GM21825 (cell line): Measurements from ENCODE around the gene SMARCAL1.

Experiments
- ATAC-seq: cut with Tn5 transposase; IDR thresholded peaks from one replicate; pipeline ENCODE4 v1.9.1; 2021; ENCODE audit warnings: mild to moderate bottlenecking, moderate library complexity; ENCODE audit not compliant: unreplicated experiment

Gene SMARCAL1

GRCh38 chr2:216426166-216426777 lies 14.0 kb downstream of the SMARCAL1 start:
- ATAC-seq = no peak

- no peak for ATAC-seq
Observed at GRCh38 chr2:216426938-216427337, 14.7 kb downstream of the SMARCAL1 start.

DNA sequence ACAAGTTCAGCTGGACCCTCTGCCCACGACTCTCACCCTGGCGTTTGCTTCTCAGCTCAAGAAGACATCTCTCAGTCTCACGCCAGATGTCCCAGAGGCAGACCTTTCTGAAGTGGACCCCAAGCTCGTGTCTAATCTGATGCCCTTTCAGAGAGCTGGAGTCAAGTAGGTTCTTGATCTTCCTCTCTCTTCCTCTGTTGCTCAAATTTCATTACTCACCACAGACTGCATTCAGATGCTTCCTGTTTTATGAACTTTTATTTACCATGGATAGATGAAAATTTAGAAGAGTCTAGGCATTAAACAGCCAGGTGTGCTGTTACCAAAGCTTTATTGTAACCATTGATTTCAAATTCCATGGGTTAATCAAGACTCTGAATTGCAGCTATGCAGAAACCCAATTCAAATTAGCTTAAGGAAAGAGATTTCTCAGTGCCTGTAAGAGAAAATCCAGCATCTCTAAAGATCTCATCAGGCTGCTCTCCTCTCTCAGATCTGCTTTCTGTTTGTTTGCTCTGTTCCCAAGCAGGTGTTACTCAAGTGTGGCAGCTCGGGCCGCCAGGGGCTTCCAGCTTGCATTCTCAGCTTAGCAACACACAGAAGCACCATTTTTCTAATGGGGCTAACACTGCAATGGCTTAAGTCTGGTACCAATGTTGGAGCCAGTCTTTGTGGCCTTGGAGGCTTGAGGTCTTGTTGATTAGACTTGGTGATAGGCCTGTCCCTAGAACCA lies 16.5 kb downstream of the SMARCAL1 start:
- no peak for ATAC-seq

DNA sequence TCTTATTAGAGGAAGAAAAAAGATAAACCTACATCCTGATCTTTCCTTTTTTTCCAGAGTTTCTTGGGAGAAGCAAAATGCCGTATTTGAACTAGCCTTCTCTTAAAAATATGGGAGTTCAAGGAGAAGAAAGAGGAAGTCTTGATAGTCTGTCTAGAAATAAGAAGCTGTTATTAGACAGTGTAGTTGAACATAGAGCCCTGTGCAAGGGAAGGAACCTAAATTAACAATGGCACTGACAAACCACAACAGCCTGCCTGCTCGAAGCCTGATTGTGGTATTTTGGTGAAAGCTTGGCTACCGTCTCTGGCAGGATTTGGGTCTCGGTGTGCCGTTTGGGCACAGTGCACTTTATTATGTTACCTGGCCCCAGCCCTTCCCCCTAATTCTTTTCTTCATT lies 17.1 kb downstream of the SMARCAL1 start:
- no peak for ATAC-seq

DNA sequence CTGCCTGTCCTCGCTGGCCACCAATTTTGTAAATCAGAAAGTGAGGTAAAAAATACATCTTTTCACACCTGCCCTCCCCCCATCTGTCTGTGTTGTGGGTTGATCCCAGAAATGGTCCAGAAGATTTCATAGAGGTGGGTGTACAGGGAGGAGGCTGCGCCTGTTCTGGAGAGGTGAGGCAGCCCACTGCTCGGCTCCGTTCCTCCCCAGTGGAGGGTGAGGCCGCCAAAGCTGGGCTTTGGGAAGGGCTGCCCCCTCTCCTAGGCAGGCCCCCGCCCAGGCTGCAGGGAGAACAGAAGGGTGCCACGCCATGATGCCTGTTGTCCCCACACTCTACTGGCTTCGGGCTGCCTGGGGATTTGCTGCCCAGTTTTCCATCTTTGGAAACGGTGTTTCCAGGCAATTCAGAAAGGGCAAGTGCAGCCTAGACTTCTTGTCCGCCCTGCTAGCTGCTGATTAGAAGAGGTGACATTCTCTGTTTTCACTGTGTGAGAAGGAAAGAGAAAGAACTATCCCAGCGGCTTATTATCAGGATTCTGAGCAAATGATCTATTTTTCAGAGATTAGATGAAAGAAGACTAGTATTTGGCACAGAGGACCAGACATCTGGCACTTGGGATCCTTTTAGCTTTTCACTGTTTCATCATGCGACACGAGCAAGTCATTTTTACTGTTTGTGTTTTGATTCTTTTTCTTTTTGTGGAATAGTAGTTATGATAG lies 18.7 kb downstream of the SMARCAL1 start:
- ATAC-seq = no peak

DNA sequence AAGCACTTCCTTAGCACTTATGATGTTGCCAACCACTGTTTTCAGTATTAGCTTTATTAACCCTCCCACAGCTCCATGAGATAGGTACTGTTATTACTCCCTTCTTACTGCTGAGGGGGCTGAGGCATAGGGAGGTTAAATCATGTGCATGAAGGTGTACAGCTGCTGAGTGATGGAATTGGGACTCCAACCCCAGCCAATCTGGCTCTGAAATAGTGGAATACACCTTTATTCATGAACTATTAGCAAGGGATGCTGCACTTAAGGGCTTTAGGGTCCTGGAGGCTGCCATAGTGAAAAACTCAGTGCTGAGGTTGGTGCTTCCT lies 19.2 kb downstream of the SMARCAL1 start:
- no peak for ATAC-seq

- ATAC-seq = no peak
Observed at GRCh38 chr2:216436383-216436782, 24.1 kb downstream of the SMARCAL1 start.

GRCh38 chr2:216441308-216442010 lies 29.2 kb downstream of the SMARCAL1 start:
- ATAC-seq = no peak

DNA sequence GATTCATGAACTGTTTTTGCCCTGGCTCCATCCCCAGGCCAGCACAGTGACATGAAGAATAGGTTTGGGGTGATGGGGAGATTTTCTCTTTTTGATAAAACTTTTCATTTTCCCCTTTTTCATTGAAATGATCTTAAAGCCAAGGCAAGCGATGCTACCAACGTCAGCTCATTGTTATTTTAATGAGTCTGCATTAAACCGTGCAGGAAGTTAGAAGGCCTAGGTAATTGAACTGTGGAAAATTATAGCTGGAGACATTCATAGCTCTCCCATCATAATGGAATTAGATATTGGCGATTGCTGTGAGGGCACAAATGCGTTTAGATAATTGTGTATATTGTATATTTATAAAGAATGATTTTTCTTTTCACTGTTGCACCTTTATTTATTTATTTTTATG lies 33.2 kb downstream of the SMARCAL1 start:
- no peak for ATAC-seq

DNA sequence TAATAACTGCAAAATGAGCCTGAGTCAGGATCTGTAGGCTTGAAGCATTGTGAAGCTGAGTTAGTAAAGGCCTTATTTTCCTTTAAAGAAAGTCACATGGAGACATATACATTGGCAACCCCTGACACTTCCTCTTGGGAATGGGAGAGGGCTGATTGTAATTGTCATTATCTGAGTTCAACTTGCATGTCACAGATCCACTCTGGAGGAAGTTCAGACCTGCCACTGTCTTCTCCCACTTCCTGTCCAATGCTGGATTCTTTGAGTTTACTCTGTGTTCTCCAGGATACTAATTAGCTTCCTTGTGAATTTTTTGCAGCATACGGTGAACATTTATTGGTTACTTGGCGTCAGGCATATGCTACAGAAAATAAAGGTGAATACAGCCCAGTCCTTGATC lies 34.1 kb downstream of the SMARCAL1 start:
- no peak for ATAC-seq

DNA sequence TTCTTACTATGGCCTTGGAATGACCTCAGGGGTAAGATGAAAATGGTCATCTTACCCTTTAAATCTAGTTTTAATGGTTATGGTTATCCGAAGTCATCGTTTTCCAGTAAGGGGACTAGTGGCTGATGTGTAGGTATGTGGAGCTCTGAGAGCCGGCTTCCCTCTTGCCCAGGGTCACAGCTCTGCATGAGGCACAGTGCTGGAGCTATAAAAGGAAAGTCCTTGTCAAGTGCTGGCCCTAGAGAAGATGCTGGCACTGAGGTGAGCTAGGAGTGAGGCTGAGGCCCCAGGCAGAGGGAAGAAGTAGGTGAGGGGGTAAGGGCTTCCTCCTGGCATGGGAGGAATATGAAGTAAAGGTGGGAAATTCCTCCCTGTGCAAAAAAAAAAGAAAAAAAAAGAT lies 35.0 kb downstream of the SMARCAL1 start:
- ATAC-seq = no peak

GRCh38 chr2:216448829-216449228 lies 36.5 kb downstream of the SMARCAL1 start:
- no peak for ATAC-seq

- ATAC-seq = no peak
Observed at GRCh38 chr2:216450346-216450745, 38.1 kb downstream of the SMARCAL1 start.

GRCh38 chr2:216450784-216451183 lies 38.5 kb downstream of the SMARCAL1 start:
- no peak for ATAC-seq

DNA sequence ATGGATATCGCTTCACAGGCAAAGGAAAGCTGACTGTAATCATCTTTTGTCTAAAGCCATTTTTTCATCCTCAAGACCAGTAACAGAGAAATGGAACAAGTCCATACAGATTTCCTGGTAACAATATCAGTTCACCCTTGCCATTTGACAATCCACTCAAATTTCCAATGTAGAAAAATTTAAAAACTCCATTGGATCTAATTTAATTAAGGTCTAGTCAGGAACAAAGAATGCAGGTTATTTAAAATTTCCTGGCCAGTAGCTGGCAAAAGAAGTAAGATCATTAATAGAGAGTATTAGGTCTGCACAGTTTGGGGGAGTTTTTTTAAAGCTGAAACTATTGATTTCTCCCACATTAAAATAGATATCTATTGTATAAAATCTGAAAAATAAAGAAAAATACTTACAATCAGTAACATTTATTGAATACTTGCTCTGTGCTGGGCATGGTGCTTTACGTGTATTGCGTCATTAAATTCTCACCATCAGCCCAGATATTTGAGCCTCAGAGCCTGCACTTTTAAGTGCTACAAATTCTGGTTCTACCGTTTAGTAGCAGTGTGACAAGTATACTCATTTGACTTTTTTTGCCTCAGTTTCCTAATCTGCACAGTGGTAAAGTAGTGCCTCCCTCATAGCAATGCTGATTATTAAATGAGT lies 41.8 kb downstream of the SMARCAL1 start:
- ATAC-seq = no peak

GRCh38 chr2:216463148-216463547 lies 50.9 kb downstream of the SMARCAL1 start:
- no peak for ATAC-seq

- no peak for ATAC-seq
Observed at GRCh38 chr2:216464104-216464720, 51.9 kb downstream of the SMARCAL1 start.

- no peak for ATAC-seq
Observed at GRCh38 chr2:216465579-216466195, 53.4 kb downstream of the SMARCAL1 start.

- no peak for ATAC-seq
Observed at GRCh38 chr2:216467845-216468244, 55.6 kb downstream of the SMARCAL1 start.

DNA sequence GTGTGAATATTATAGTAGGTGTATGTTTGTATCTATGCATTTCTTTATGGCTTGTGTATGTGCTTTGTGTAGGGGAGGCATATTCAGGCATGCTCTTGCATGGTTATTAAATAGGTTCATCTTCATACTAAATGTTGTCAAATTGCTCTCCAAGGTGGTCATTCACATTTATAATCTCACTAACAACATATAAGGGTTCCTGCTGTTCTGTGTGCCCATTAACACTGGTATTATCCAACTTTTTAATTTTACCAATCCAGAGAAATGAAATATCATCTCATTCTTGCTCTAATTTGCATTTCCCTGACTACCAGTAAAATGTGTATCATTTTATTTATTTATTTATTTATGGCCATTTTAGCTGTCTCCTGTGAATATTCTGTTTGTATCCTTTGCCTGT lies 57.4 kb downstream of the SMARCAL1 start:
- no peak for ATAC-seq
